ENCODE data around the gene GP9.
"Not testable (repeated sequence)": the region's sequence is repeated elsewhere in the genome, so short reads cannot be mapped to it uniquely, and the experiment has no call there.

- TF ChIP-seq CTCF (IDR thresholded peaks at IDR 0.05); POLR2AphosphoS5 (IDR thresholded peaks at IDR 0.05; ENCODE audit: insufficient read depth in 1 of 2, low read depth in 1 of 2): not testable (repeated sequence)
Observed at GRCh38 chr3:129111076-129111780, 50.6 kb downstream of the GP9 start.

Data from vagina (tissue), 2 donors.